ENCODE results near the gene ACO1. TPM values are rescaled to one million over a fixed set of nuclear protein-coding genes. Genes with fewer than 3 reads are reported as not detected.

ACO1 gene
- total and polyA plus RNA-seq, 2 donors (not counting 3 experiments of a cell fraction or from before 2014, with no cell fraction given): 51.6 to 54.1 TPM

- Histone ChIP-seq H3K9ac (replicated peaks; ENCODE audit: extremely low read depth, insufficient read depth, low read length) (no peak overlapping the region), H3K36me3 (ENCODE audit: control insufficient read depth in 2 of 2, extremely low read depth in 1 of 2, insufficient read depth in 2 of 2, low read length in 2 of 2) (peaks cover 0 to 10% of the 10 kb centered on the region in 2 experiments), H3K27ac (ENCODE audit: insufficient read depth, low read depth, low read length) (no peak overlapping the region), H3K79me2 (ENCODE audit: control insufficient read depth, insufficient read depth, low read length) (no peaks in the 10 kb centered on the region), H3K9me3 (replicated peaks; ENCODE audit: control insufficient read depth, insufficient read depth, low read length) (no peaks in the 10 kb centered on the region), H3K4me1 (ENCODE audit: control insufficient read depth, extremely low read depth, insufficient read depth, low read length) (no peaks in the 10 kb centered on the region), H3K9me1 (replicated peaks; ENCODE audit: control insufficient read depth, extremely low read depth, insufficient read depth, low read length) (no peaks in the 10 kb centered on the region), H3K27me3 (ENCODE audit: control insufficient read depth in 2 of 2, insufficient read depth in 2 of 2, low read length in 2 of 2) (no peaks in the 10 kb centered on the region), H3K4me2 (ENCODE audit: insufficient read depth, low read length) (no peak overlapping the region), H2AFZ (ENCODE audit: low read depth, low read length) (no peak overlapping the region), H3K4me3 (replicated peaks in 1 of 3; ENCODE audit: insufficient read depth in 1 of 3, low read depth in 1 of 3, low read length in 3 of 3) (no peak overlapping the region), H4K20me1 (replicated peaks; ENCODE audit: control insufficient read depth, extremely low read depth, insufficient read depth, low read length) (no peaks in the 10 kb centered on the region)
- CTCF ChIA-PET: no interaction called here
- no peak for DNase-seq (ENCODE audit: low read depth, low spot score)
- no TSS peak for BruUV-seq (replicated peaks)
- POLR2A ChIA-PET: no interaction called here
- TF ChIP-seq JUN (IDR thresholded peaks at IDR 0.05; ENCODE audit: borderline replicate concordance, insufficient read depth, insufficient read length, low read depth): no peak
- TF ChIP-seq FOS (IDR thresholded peaks at IDR 0.05; ENCODE audit: borderline replicate concordance, insufficient read depth, low read length): no peak
- TF ChIP-seq POLR2A (IDR thresholded peaks at IDR 0.05; ENCODE audit: low read depth, low read length): no peak
- no peak for TF ChIP-seq GATA2 (IDR thresholded peaks at IDR 0.05; ENCODE audit: insufficient read depth, insufficient read length, low read depth, low read length)
- no peak for TF ChIP-seq MAX (IDR thresholded peaks at IDR 0.05; ENCODE audit: insufficient read depth, insufficient read length)
- TF ChIP-seq MYC (IDR thresholded peaks at IDR 0.05; ENCODE audit: low read depth, low read length): no peak
- TF ChIP-seq EZH2 (IDR thresholded peaks at IDR 0.05; ENCODE audit: borderline replicate concordance, low read depth, low read length, severe bottlenecking): no peak
- no peak for TF ChIP-seq CTCF (IDR thresholded peaks at IDR 0.05; ENCODE audit: extremely low read depth in 1 of 2, insufficient read depth in 1 of 2, low read depth in 1 of 2, low read length in 2 of 2)
- intact Hi-C loops (cut with micrococcal nuclease) (no loop called here), dilution Hi-C loops (cut with MboI; ENCODE audit: extremely low pct_ligation_motif_present, low sequenced_read_pairs) (no loop called here)
- no peak for FAIRE-seq
These were observed 71.3 kb downstream of the ACO1 start for GRCh38 chr9:32455738-32456137.

All from endothelial cell of umbilical vein (primary cell).